ENCODE results near the gene PID1.

PID1 gene

GRCh38 chr2:229270551-229271410, at the start of gene PID1:
Gene PID1 (minus strand): TSS chr2:229271287. CDS start chr2:229271043, 244 bp downstream.
- no peak for DNase-seq

- DNase-seq, result no peak
Measured at GRCh38 chr2:229319558-229319957, 48.5 kb upstream of the PID1 start.

- no peak for DNase-seq
Measured at GRCh38 chr2:229314117-229314516, 43.0 kb upstream of the PID1 start.

- no peak for DNase-seq
Measured at GRCh38 chr2:229313591-229313990, 42.5 kb upstream of the PID1 start.

- no peak for DNase-seq
Measured at GRCh38 chr2:229301237-229301636, 30.1 kb upstream of the PID1 start.

GRCh38 chr2:229300790-229301189, 29.7 kb upstream of the PID1 start:
- no peak for DNase-seq

GRCh38 chr2:229300371-229300770, 29.3 kb upstream of the PID1 start:
- DNase-seq, result no peak

- peak; percentile 15 for DNase-seq
Measured at GRCh38 chr2:229297247-229297646, 26.2 kb upstream of the PID1 start.

- DNase-seq, result no peak
Measured at GRCh38 chr2:229296536-229296935, 25.4 kb upstream of the PID1 start.

GRCh38 chr2:229296016-229296415, 24.9 kb upstream of the PID1 start:
- DNase-seq, result no peak

- DNase-seq, result no peak
Measured at GRCh38 chr2:229287823-229288222, 16.7 kb upstream of the PID1 start.

GRCh38 chr2:229282758-229283546, 11.9 kb upstream of the PID1 start:
- DNase-seq, result no peak

- no peak for DNase-seq
Measured at GRCh38 chr2:229279516-229279915, 8.4 kb upstream of the PID1 start.

- no peak for DNase-seq
Measured at GRCh38 chr2:229275506-229275905, 4.4 kb upstream of the PID1 start.

GRCh38 chr2:229273723-229274338, 2.7 kb upstream of the PID1 start:
- DNase-seq, result peak; percentile 90

GRCh38 chr2:229273006-229273722, 2.1 kb upstream of the PID1 start:
- DNase-seq, result no peak

- DNase-seq, result no peak
Measured at GRCh38 chr2:229269941-229270340, 1.1 kb downstream of the PID1 start.

- no peak for DNase-seq
Measured at GRCh38 chr2:229269146-229269545, 1.9 kb downstream of the PID1 start.

GRCh38 chr2:229268626-229269025, 2.5 kb downstream of the PID1 start:
- no peak for DNase-seq

- no peak for DNase-seq
Measured at GRCh38 chr2:229267080-229267479, 4.0 kb downstream of the PID1 start.

- DNase-seq, result no peak
Measured at GRCh38 chr2:229265727-229266126, 5.4 kb downstream of the PID1 start.

- DNase-seq, result no peak
Measured at GRCh38 chr2:229261599-229261998, 9.5 kb downstream of the PID1 start.

- DNase-seq, result no peak
Measured at GRCh38 chr2:229261076-229261475, 10.0 kb downstream of the PID1 start.

All from DMS153 (cell line).